DND-41 (cell line): Measurements from ENCODE around the gene SNRNP70.

Experiments used
- CTCF ChIP-seq: IDR thresholded peaks from 2 replicates; pipeline ENCODE4 v1.5.1; 2012; ENCODE audit warnings: borderline replicate concordance, low read length, moderate library complexity, mild to moderate bottlenecking; ENCODE audit not compliant: poor library complexity, severe bottlenecking; ENCODE audit errors: extremely low read depth
- EZH2 ChIP-seq: IDR thresholded peaks from 3 replicates; pipeline ENCODE4 v1.6.1; 2012; ENCODE audit warnings: borderline replicate concordance, low read depth, mild to moderate bottlenecking, moderate library complexity, low read length, inconsistent platforms; ENCODE audit not compliant: severe bottlenecking

DNA sequence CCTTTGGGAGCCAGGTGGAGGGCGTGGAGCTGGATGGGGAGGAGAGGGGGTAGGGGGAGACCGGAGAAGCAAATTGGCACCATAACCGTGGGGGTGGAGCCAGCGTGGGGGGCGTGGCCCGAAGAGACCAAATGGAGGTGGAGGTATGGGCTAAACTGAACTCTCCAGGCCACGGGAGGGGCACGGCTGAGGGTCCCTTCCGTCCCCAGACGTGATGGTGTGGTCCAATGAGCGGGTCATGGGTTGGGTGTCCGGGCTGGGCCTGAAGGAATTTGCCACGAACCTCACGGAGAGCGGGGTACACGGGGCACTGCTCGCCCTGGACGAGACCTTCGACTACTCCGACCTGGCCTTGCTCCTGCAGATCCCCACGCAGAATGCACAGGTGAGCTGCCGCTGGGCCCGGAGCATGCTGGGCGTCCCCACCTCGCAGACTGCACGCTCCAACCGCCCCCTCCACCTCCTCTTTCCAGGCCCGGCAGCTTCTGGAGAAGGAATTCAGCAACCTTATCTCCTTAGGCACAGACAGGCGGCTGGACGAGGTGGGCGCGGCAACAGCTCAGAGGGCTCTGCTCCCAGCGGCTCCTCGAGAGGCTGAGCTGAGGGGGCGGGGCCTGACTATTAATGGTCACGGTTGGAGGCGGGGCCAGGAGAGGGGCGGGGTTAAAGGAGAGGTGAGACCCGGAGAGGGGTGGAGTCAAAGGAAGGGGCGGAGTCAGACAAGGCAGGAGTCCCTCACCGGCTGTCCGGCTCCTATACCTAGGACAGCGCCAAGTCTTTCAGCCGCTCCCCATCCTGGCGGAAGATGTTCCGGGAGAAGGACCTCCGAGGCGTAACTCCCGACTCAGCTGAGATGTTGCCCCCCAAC, 63.8 kb downstream of the SNRNP70 start:
- TF ChIP-seq CTCF, result no peak
- TF ChIP-seq EZH2, result no peak
